AG04450 (cell line): ENCODE data around the gene PRDM10. TPM values are rescaled to one million over a fixed set of nuclear protein-coding genes. Genes with fewer than 3 reads are reported as not detected.

Source experiments
- CTCF ChIA-PET: fragments of 300-600, 350-600 bp; formaldehyde crosslinking; extraction: SDS; loops from one replicate; lab custom pipeline; 2022; ENCODE audit warnings: antibody characterized with exemption, inconsistent platforms; lab: Charles Lee
- POLR2A ChIA-PET: fragments of 350-600 bp; formaldehyde crosslinking; extraction: SDS; loops from one replicate; lab custom pipeline; 2021; ENCODE audit warnings: antibody characterized with exemption, inconsistent platforms; lab: Yijun Ruan, JAX
- DNase-seq: peaks from one replicate; pipeline ENCODE4 v3.0.0-alpha.2; 2011; ENCODE audit warnings: low read depth, low spot score
- H3K27ac ChIP-seq: one replicate; pipeline ENCODE4 v1.5.1; 2012; ENCODE audit warnings: low read depth, low read length, control low read depth
- H3K27me3 ChIP-seq: one replicate; pipeline ENCODE4 v1.6.0; 2012; ENCODE audit warnings: low read length; ENCODE audit not compliant: control insufficient read depth, insufficient read depth
- H3K4me3 ChIP-seq: 2 replicates; pipeline ENCODE4 v1.5.1; 2011; ENCODE audit warnings: mild to moderate bottlenecking, low read depth, low read length, control low read depth
- H3K9me3 ChIP-seq: 2 replicates; pipeline ENCODE4 v1.5.1; 2012; ENCODE audit warnings: low read length; ENCODE audit not compliant: control insufficient read depth, insufficient read depth
- polyA plus RNA-seq: library from polyadenylated mRNA; depleted of rRNA; stranded (reverse); fragments of >200 nt; gene quantifications from 2 replicates; pipeline ENCODE4 v1.2.3, GENCODE V29; 2011
- TF ChIP-seq, protein P1 (sequence below): IDR thresholded peaks from 2 replicates; pipeline ENCODE4 v1.5.1; 2011; ENCODE audit warnings: low read depth, low read length, control low read depth, inconsistent platforms

The PRDM10 gene
- polyA plus RNA-seq, 1 experiment: 3.9 TPM

- Histone ChIP-seq H3K27ac (no peak overlapping the region), H3K9me3 (peaks cover 8% of the 10 kb centered on the region; the same call in 1 of the 2 replicates), H3K4me3 (no peak overlapping the region), H3K27me3 (no peaks in the 10 kb centered on the region)
- TF ChIP-seq, protein P1, sequence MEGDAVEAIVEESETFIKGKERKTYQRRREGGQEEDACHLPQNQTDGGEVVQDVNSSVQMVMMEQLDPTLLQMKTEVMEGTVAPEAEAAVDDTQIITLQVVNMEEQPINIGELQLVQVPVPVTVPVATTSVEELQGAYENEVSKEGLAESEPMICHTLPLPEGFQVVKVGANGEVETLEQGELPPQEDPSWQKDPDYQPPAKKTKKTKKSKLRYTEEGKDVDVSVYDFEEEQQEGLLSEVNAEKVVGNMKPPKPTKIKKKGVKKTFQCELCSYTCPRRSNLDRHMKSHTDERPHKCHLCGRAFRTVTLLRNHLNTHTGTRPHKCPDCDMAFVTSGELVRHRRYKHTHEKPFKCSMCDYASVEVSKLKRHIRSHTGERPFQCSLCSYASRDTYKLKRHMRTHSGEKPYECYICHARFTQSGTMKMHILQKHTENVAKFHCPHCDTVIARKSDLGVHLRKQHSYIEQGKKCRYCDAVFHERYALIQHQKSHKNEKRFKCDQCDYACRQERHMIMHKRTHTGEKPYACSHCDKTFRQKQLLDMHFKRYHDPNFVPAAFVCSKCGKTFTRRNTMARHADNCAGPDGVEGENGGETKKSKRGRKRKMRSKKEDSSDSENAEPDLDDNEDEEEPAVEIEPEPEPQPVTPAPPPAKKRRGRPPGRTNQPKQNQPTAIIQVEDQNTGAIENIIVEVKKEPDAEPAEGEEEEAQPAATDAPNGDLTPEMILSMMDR: no peak
- ChIA-PET CTCF (no interaction called here), POLR2A (no interaction called here)
- no peak for DNase-seq
Measured at GRCh38 chr11:130037881-130038585, 35.4 kb upstream of the PRDM10 start.

GRCh38 chr11:130037058-130037457, 34.4 kb upstream of the PRDM10 start:
- ChIA-PET POLR2A (no interaction called here), CTCF (no interaction called here)
- TF ChIP-seq, protein P1: no peak
- H3K4me3 ChIP-seq: no peak overlapping the region
- H3K9me3 ChIP-seq: peaks cover 10% of the 10 kb centered on the region; the same call in 1 of the 2 replicates
- no peak overlapping the region for H3K27ac ChIP-seq
- DNase-seq: no peak
- H3K27me3 ChIP-seq: no peaks in the 10 kb centered on the region

GRCh38 chr11:130034236-130034635, 31.6 kb upstream of the PRDM10 start:
- ChIA-PET POLR2A (no interaction called here), CTCF (interaction anchor here (0.5 to 0.6 kb wide), 2 partner anchors 37 to 97 kb away, joined by 3 to 5 read pairs; no protein-coding TSS in a partner anchor)
- TF ChIP-seq, protein P1: no peak

DNA sequence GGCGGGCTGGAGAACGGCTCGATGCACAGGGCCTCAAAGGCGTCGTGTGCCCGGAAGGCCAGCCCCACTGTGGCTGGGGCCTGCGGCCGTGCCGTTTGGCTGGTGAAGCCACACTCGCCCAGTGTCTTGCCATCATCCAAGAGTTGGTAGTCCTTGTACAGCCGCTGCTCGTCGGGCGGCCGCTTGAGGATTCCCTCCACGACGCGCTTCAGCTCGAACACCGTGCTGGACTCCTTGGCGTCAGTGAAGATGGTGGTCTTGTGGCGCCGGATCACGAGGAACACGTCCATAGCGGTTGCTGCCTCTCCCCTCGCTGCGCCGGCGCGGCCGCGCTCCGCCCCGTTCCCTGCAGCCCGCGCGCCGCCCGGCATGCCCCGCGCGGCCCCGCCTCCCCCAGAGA, 30.3 kb upstream of the PRDM10 start:
- CTCF ChIA-PET: no interaction called here
- no peak overlapping the region for H3K4me3 ChIP-seq
- H3K27ac ChIP-seq: no peak overlapping the region
- H3K27me3 ChIP-seq: no peaks in the 10 kb centered on the region
- POLR2A ChIA-PET: no interaction called here
- no peak for DNase-seq
- TF ChIP-seq, protein P1: no peak
- H3K9me3 ChIP-seq: peaks cover 3% of the 10 kb centered on the region; the same call in 1 of the 2 replicates

More at GRCh38 chr11:130034236-130034635, 31.6 kb upstream of the PRDM10 start:
- Histone ChIP-seq H3K27me3 (no peaks in the 10 kb centered on the region), H3K27ac (no peak overlapping the region), H3K9me3 (peaks cover 3% of the 10 kb centered on the region; the same call in 1 of the 2 replicates), H3K4me3 (no peak overlapping the region)
- no peak for DNase-seq

DNA sequence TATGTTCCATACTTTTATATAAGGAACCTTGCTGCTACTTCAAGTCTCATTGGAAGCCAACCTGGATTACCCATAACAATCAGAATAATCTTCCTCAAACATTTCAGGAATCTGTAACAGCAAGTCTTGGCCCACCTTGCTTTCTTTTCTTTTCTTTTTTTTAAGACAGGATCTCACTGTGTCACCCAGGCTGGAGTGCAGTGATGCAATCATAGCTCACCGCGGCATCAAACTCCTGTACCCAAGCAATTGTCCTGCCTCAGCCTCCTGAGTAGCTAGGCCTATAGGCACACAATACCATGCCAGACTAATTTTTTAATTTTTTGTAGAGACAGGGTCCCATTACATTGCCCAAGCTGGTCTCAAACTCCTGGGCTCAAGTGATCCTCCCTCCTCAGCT, 29.3 kb upstream of the PRDM10 start:
- Histone ChIP-seq H3K27me3 (no peaks in the 10 kb centered on the region), H3K27ac (no peak overlapping the region), H3K9me3 (peaks cover 3% of the 10 kb centered on the region; the same call in 1 of the 2 replicates), H3K4me3 (no peak overlapping the region)
- ChIA-PET POLR2A (no interaction called here), CTCF (interaction anchor here (0.6 kb wide), 1 partner anchor 29 kb away, joined by 3 read pairs; the partner anchor contains the start of gene PRDM10)
- DNase-seq: no peak
- TF ChIP-seq, protein P1: no peak
